ENCODE measurements around the gene PPP2R5A.

The PPP2R5A gene

GRCh38 chr1:212284744-212285684 lies at the start of gene PPP2R5A:
Gene PPP2R5A, plus strand, starts transcription at chr1:212285410. Its CDS starts 701 bp downstream, at chr1:212286111.
- DNase-seq (ENCODE audit: low read depth in 2 of 2, low spot score in 1 of 2), result peak; percentile 92 to 98

DNA sequence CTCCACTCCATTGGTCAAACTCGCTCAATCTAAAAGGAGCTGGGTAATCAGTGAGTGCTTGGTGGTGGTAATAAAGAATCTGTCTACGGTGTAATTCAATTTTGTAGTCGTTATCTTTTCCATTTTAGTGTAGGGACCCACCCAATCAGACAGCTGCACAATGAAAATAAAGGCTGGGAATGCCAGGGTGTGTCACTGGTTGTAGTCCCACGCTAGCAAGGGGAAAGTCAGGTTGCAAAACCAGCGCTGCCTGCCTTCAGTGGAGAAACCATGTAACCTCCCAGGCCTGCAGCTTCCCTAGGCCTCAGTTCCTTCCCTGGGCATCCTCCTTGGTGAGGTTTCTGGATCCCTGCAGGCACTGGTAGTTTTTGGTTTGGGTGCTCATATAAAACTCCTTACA lies 49.4 kb upstream of the PPP2R5A start:
- DNase-seq (ENCODE audit: low read depth in 2 of 2, low spot score in 1 of 2), result no peak

DNA sequence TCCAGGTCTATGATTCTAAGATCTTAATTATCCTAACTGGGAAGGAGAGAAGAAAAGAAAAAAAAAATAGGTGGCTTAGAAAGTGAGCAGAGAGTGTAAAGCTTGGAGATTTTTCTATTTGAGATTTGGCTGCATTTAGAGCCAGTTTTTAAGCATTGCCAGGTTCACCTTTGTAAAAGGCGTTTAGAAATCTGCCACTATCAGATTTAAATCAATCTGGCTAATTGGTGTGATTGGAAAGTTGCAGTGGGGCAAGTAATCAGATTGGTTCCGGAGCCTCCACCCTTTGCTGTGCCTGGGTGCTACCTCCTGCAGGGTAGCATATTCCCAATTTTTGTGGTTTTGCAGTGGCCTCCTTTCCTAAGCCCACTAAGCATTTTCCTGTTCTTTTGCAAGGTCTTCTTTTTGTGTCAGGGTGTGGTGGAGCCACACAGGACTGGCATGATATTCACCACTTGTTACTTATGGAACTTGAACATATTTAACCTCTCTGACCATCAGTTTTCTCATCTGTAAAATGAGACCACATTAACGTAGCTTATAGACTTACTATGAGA lies 48.5 kb upstream of the PPP2R5A start:
- DNase-seq (ENCODE audit: low read depth in 2 of 2, low spot score in 1 of 2), result no peak

- DNase-seq (ENCODE audit: low read depth in 2 of 2, low spot score in 1 of 2), result no peak
Observed at GRCh38 chr1:212237651-212238050, 47.6 kb upstream of the PPP2R5A start.

DNA sequence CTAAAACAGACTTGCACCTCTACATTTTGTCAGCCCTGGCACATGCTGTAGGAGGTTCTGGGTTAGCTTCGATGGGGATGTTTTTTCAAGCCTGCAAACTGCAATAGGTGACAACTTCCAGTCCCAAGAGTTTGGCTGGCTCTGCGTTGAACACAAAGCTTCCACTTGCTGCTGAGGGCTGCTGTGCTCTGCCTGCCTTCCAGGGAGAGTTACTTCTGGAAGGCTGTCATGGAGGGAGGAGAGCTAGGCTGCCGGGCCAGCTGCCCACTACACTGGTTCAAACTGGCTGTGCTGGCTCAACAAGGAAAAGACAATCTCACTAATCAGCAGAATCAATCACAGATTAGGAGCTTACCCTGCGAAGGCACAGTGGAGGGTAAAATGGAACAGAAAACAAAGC lies 46.7 kb upstream of the PPP2R5A start:
- no peak for DNase-seq (ENCODE audit: low read depth in 2 of 2, low spot score in 1 of 2)

DNA sequence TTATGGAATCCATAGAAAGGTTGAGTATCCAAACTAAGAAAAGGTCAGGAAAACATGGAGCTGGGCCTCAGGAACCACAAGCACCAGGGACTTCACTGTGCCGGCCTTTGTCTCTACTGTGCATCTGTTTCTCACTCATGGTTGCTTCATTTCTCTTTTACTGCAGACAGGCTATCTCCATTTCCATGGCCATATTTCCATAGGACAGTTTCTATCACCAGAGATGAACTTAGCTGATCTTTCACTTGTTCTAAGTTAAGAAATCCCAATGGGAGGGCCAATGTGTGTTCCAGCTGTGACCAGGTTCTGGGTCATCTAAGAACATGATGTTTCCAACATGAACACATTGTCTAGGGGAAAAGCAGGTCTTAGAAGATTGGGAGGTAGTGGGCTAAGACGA lies 43.7 kb upstream of the PPP2R5A start:
- DNase-seq (ENCODE audit: low read depth in 2 of 2, low spot score in 1 of 2), result no peak

DNA sequence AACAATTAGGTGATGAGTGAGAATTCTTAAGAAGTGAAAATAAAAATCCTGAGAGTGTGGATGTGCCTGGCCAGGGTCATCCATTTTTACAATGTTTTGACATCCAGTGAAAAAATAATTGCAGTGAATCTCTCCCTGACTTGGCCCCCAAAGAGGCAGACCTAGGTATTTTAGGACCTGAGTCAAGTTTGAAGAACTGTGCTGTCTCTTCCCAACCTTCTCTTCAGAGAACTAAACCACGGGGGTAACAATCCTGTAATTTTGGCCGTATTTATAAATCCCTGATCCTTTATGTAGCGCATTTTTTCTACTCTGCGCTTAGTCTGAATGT lies 43.3 kb upstream of the PPP2R5A start:
- DNase-seq (ENCODE audit: low read depth in 2 of 2, low spot score in 1 of 2), result no peak

GRCh38 chr1:212242288-212242984 lies 42.8 kb upstream of the PPP2R5A start:
- DNase-seq (ENCODE audit: low read depth in 2 of 2, low spot score in 1 of 2), result no peak

DNA sequence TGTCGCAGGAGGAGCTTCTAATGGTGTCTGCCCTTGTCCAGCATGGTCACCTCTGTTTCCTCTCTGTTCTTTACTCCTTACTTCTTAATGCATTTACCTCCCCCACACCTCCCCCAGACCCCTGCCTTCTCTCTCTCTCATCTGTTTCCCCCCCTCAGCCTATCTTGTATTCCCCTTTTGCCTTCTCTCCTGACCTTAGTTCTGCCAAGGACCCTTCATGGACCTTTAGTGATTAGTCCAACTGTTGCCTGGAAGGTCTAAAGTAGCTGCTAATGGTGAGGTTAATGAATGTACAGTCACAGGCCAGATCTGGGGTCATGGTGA lies 42.3 kb upstream of the PPP2R5A start:
- no peak for DNase-seq (ENCODE audit: low read depth in 2 of 2, low spot score in 1 of 2)

GRCh38 chr1:212244441-212244840 lies 40.8 kb upstream of the PPP2R5A start:
- DNase-seq (ENCODE audit: low read depth in 2 of 2, low spot score in 1 of 2), result no peak

- DNase-seq (ENCODE audit: low read depth in 2 of 2, low spot score in 1 of 2), result no peak
Observed at GRCh38 chr1:212247179-212247721, 38.0 kb upstream of the PPP2R5A start.

DNA sequence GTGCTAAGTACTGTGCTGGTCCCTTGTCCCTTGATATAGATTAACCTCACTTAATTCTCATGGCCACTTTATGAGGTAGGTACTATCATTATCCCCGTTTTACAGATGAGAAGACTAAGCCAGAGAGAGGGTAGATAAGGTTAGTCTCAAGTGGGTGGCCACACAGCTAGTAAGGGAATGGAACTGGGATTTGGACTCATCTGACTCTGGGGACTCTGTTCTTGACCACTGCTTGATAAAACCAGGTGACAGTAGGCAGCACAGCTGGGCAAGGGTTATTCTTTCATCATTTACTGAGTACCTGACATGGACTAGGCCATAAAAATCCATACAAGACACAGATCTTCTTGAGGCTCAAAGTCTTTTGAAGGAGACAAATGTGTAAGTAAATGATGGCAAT lies 37.2 kb upstream of the PPP2R5A start:
- DNase-seq (ENCODE audit: low read depth in 2 of 2, low spot score in 1 of 2), result no peak

DNA sequence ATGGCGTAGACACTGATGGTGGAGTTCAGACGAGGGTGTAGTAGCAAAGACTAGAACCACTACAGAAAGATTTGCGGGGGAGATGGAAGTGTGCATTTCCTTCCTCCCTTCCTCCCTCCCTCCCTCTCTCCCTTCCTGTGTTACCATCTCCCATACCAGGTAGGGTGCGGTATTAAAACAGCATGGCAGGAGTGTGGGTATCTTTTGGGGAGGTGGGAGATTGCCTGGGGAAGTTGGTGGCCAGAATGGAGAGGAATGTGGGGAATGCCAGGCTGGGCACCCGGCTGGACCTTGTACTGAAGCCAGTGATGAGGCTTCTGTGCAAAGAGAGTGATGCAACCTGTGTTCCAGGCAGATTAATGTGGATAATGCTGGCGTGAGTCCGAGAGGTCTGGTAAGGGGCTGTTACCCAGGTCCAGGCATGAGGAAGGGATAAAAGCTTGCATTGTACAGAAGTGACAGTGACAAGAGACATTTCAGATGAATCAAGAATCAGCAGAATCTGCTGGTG lies 30.3 kb upstream of the PPP2R5A start:
- no peak for DNase-seq (ENCODE audit: low read depth in 2 of 2, low spot score in 1 of 2)

- DNase-seq (ENCODE audit: low read depth in 2 of 2, low spot score in 1 of 2), result no peak
Observed at GRCh38 chr1:212255705-212256307, 29.4 kb upstream of the PPP2R5A start.

GRCh38 chr1:212256369-212256768 lies 28.8 kb upstream of the PPP2R5A start:
- DNase-seq (ENCODE audit: low read depth in 2 of 2, low spot score in 1 of 2), result no peak

- no peak for DNase-seq (ENCODE audit: low read depth in 2 of 2, low spot score in 1 of 2)
Observed at GRCh38 chr1:212257157-212257556, 28.1 kb upstream of the PPP2R5A start.

GRCh38 chr1:212259693-212260480 lies 25.3 kb upstream of the PPP2R5A start:
- no peak for DNase-seq (ENCODE audit: low read depth in 2 of 2, low spot score in 1 of 2)

GRCh38 chr1:212260557-212261355 lies 24.5 kb upstream of the PPP2R5A start:
- DNase-seq (ENCODE audit: low read depth in 2 of 2, low spot score in 1 of 2), result no peak

DNA sequence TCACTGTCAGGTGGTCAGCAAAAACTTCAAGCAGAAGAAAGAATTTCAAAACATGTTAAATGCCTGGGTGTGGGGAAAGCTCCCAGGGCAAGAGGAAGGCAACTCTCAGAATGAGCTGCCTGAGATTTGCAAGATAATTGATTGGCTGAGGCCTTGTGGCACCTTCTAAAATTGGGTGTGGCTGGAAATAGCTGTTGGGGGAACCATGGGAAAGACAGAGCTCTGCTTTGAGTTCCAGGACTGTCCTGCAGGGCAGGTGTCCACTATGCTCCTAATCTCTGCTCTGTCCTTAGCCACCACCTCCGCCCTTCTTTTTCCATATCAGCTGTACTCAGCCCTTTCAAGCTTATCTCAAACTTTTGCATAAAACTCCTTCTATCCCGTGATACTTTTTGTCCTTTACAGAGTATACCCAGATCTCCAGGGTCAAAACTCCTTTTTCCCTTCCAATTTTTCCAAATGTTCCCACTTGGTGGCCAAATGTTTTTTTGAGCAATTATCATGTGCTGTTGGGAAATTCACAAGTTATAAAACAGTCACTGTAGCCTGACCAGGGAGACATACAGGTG lies 23.8 kb upstream of the PPP2R5A start:
- no peak for DNase-seq (ENCODE audit: low read depth in 2 of 2, low spot score in 1 of 2)
